Inferior parietal cortex (tissue), 1 donor: ENCODE measurements around the gene RABGGTA.

ENCODE experiments used
- DNase-seq: peaks from one replicate; pipeline ENCODE4 v3.0.0-alpha.2; 2016; ENCODE audit errors: extremely low spot score

The RABGGTA gene

GRCh38 chr14:24279301-24280186 lies 8.1 kb upstream of the RABGGTA start:
- no peak for DNase-seq

GRCh38 chr14:24278424-24278823 lies 7.0 kb upstream of the RABGGTA start:
- no peak for DNase-seq

- no peak for DNase-seq
These were observed 6.4 kb upstream of the RABGGTA start for GRCh38 chr14:24277606-24278321.

DNA sequence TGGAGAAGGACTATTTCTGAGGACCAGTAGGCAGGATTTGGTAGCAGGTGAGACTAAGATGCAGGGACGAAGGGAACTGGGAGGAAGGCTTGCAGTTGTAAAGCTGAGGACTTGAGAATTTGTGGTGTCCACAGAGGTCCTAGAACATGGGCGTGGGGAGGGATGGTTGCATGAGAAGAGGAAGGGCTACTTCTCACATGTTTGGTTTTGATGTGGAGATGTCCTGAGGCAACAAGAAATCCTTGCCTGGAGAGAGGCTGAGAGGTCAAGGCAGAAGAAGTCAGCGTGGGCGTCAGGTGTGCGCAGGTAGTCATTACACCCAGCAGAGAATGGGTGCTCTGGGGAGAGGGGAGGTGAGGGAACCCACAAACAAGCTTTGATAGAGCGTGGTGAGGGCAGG lies 5.7 kb upstream of the RABGGTA start:
- DNase-seq = no peak

- DNase-seq = no peak
These were observed 2.7 kb upstream of the RABGGTA start for GRCh38 chr14:24274101-24274543.

- DNase-seq = no peak
These were observed 2.1 kb upstream of the RABGGTA start for GRCh38 chr14:24273422-24273998.

DNA sequence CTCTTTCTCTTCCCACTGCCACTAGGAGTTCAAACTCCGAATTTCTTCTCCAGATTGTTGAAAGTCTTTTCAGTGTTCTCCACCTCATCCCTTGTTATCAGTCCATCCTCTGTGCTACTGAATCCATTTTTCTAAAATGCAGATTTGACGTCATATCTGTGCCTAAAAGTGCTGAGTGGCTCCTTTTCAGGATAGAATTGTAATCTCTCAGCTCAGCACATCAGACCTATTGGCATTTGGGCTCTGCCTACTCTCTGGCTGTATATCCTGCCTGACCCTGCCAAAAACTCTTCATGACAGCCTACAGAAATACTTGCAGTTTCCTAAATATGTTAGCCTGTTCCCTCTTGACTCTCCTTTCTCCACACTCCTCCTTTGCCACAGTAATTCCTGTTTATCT lies 1.1 kb upstream of the RABGGTA start:
- no peak for DNase-seq

DNA sequence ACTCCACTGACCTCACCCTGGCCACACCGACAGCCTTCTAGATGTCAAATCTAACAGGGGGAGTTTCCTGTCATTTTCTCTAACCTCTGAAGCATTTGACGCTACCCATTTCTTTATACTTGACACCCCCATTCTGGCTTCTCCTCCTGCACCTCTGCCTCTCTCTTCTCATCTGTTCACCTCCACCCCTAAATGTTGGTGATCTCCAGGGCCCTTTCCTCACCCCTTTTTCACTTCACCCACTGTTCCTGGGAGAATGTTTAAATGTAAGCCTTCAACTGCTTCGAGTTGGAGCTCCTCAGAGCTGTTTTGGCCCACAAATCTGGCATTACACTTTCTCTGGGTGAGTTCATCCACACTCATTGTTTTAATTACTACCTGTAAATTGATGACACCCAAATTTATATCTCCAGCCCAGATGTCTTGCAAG lies 452 bp upstream of the RABGGTA start:
- no peak for DNase-seq

- no peak for DNase-seq
These were observed 762 bp downstream of the RABGGTA start for GRCh38 chr14:24270537-24271133.

DNA sequence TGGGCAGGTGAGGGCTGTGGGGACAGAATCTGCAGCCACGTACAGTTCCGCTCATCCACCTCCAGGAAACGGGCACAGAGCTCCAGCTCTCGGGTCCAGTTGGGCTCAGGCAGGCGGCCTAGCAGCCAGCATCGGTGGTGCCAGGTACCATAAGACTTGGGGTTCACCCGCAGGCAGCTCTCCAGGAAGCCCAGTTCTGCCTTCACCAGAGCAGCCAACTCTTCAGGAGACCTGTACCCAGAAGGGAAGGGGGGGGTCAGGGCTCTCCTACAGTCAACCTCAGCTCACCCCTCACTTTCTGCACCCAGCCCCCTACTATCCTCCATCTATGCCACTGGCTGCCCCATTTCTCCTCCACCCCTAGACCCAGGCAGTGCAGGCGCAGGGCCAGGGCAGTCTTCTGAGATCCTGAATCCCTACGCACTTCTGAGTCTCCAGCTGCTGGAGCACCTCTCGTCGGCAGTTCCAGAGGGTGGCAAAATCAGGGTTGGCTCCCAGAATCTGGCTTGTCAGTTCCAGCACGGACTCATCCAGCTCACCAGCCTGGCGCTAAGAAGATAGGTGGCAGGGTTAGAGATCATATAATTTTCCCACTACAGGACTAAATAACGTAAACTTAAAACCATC lies 1.4 kb downstream of the RABGGTA start:
- no peak for DNase-seq

DNA sequence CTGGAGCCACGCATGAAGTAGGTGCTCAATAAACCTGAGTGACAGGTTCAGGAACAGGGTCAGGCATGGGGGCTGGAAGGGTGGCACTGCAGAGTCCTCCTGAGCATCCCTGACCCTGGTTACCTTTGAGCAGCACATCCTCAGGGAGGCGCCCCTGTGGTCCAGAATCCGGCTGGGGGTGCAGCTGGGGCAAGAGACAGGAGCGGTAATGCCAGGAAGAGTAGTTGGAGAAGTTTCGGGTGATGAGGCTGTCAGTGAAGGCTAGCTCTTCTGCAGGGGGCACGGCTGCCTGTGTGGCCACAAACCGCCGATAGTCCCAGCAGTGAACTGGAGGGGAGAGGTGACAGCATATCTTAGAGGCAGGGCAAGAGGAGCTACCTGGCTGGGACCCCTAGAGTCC lies 2.0 kb downstream of the RABGGTA start:
- no peak for DNase-seq

DNA sequence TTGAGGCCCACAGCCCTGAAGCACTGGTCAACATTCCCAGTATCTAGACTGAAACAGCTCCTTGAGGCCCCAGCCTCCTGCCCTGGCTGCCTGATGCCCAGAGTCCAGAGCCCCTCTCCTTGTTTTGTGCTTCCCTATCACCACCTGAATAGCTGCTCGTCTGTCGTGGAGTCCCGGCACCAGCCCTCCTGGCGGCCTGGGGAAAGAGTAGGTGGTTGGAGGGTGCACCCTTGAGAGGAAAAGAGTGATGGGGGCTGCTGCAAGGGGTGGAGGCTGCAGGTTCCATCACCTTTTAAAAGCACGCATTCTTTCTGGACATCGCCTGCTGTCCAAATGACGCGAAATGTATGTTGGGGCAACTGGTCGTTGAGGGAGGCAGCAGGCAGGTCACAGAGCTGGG lies 3.2 kb downstream of the RABGGTA start:
- no peak for DNase-seq

DNA sequence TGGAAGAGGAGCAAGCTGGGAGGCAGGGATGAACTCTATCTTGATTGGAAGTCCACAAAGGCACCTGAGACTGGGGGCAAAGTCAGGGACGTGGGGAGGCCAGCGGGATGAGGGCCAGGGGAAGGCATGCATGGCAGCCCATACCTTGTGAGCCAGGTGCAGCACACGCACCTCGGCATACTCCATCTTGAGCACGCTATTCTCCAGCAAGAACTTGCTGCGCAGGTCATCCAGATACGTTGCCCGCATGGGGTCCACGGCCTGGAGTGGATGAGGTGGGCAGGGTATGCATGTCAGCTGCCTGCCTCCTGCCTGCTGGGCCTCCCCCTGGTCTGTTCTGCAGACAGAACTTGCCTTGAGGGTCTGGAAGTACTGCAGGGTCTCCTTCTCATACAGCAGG lies 3.9 kb downstream of the RABGGTA start:
- no peak for DNase-seq

- DNase-seq = no peak
These were observed 4.8 kb downstream of the RABGGTA start for GRCh38 chr14:24266344-24267244.

GRCh38 chr14:24264298-24264697 lies 7.1 kb downstream of the RABGGTA start:
- no peak for DNase-seq

DNA sequence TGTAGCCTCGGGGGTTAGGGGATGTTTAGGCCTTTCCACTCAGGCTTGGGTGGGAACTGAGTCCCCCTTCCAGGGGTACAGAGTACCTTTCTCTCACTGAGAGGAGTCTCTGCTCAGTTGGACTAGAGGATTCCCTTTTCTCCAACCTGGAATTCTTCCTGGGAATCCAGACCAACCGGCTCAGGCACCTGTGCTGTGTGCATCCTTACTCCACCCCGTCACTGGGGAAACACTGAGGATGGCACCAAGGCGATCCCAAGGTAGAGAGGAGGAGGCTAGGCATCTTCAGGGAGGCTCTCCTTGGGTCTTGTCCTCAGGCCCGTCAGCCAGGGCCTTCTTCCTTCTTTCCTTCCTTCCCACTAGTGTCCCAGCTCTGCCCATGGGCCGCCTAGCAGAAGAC lies 7.5 kb downstream of the RABGGTA start:
- no peak for DNase-seq

- no peak for DNase-seq
These were observed 8.3 kb downstream of the RABGGTA start, which contains the start of gene TGM1 for GRCh38 chr14:24262821-24263733. Gene TGM1 (minus strand): TSS chr14:24263177. CDS start chr14:24262352, 825 bp downstream.

- no peak for DNase-seq
These were observed 9.4 kb downstream of the RABGGTA start for GRCh38 chr14:24261969-24262327.

DNA sequence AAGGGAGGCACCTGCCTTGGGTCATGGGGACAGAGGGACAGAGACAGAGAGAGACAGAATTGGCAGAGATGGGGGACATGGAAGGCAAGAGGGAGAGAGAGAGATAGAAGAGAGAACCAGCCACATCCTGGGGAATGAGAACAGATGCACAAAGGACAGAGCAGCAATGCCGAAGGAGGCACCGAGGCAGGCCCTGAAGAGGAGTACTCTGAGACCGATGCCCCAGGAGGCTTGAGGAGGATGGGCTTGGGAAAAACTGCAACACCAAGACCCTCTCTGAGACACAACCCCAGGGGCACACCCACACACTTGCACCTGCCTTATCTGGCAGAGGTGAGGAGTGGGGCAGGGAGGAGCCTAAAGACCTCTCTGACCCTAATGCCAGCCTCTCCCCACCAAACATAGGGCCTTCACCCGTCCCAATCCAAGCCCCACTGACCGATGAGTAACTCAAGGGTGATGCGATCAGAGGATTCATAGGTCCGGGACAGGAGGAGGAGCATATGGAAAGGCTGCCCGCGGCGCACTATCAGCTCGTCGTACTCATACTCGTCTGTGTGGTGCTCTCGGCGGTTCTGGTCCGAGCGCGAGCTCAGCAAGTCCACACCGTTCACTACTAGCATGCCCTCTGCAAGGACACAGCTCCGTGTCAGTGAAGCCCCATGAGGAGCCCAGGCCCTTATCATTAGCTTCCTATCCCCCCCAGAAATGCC lies 10.0 kb downstream of the RABGGTA start:
- DNase-seq = no peak
